Embryonic facial prominence (tissue), 1 donor: ENCODE results near the gene TNIP2.
"Not testable (repeated sequence)": the region's sequence is repeated elsewhere in the genome, so short reads cannot be mapped to it uniquely, and the experiment has no call there.

ENCODE experiments used
- DNase-seq: peaks from one replicate; pipeline ENCODE4 v3.0.0-alpha.2; 2016; ENCODE audit errors: extremely low spot score

Gene TNIP2

DNA sequence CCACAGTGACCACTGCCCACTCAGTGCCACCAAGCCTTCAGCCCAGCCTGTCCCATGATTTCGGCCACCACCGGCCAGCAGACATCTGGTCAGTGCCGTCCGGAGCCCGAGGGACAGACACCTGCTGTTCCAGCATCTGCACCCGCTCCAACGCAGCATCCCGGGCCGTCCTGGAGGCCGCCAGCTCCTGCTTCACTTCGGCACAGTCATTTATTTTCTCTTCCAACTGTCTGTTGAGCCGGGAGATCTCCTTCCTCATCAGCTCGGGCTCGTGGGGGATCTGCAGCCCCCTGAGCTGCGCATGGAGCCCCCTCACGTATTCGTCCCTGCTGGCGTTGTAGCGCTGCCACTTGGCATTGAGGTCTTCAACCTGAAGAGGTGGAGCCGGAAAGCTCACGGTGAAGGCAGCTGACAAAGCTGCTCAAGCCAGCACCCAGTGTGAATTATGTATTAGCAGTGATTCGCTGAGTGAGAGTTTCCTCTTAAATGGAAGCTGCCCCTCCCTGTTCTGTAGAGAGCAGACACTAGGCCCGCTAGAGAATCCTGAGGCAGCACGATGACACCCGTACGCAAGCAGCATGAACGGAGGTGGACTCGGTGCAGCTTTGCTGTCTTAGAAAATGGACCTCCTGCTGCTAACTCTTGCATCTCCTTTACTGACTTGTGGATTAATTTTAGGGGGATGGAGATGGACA is 11.4 kb downstream of the TNIP2 start:
- no peak for DNase-seq

DNA sequence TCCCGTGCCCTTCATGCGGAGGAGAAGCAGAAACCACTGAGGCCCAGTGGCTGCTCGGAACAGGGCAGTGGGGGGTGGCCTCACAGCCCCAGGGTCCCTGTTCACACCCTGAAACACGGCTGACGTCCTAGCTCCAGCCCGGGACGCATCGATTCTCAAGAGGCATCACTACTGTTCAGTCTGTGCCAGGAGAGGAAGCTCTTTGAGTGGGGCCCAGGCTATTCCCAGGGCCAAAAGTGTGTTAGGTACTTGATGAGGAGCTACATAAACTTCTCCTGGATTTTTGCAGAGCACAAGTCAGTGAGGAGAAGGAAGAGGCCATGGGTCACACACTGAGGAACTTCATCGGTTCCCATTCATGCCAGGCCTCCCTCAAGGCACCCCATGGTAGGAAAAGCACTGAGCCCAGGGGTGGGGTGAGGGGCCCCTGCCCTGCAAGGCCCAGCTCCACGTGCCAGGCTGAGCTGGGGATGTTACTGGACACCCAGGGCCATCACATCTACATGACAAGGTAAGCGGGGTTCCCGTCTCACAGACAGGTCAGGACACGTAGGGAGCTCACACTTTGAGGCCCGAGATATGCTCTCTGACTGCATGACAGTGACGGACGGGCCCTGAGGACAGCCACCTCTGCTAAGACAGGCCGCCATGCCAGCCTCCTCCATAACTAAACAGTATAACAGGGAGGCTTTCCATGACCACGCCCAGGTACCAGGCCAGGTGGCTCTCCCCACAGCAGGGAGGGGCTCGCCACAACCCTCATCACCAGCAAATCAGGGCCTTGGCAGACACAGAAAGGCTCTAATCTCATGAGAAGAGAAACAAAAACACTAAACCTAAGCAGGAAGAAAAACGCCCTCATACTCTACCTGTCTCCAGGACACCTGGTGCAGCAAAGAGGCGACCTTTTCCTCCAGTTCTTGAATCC is 12.4 kb downstream of the TNIP2 start:
- DNase-seq, result no peak

DNA sequence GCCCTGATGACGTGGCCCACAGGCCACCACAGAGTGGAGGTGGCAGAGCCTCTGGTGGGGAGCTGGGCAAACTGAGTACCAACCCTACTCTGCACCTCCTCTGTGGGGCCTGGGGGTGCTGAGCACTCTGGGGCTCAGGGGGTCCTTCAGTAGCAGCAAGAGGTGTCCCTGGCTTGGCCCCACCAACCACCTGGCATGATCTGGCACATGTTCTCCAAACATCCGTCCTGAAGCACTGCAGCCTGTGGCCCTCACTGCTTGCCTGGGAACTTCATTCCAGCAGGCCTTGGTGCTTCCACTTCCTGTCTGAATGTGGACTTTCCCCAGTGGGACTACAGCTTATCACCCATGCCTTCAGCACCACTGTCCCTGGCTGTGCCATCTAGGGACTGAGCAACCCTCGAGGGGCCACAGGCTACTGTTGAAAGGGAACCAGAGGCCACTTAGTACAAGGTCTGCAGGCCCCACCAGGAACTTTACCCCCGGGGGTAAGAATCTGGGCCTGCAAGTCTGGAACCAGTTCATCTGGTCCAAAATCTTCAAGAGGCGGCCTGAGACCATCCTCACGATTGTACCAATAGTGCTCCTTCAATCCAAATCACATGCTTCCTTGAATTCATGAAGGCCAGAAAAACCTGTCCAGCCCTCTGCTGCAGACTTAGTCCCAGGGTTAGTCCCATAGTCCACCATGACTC is 13.2 kb downstream of the TNIP2 start:
- DNase-seq, result no peak

DNA sequence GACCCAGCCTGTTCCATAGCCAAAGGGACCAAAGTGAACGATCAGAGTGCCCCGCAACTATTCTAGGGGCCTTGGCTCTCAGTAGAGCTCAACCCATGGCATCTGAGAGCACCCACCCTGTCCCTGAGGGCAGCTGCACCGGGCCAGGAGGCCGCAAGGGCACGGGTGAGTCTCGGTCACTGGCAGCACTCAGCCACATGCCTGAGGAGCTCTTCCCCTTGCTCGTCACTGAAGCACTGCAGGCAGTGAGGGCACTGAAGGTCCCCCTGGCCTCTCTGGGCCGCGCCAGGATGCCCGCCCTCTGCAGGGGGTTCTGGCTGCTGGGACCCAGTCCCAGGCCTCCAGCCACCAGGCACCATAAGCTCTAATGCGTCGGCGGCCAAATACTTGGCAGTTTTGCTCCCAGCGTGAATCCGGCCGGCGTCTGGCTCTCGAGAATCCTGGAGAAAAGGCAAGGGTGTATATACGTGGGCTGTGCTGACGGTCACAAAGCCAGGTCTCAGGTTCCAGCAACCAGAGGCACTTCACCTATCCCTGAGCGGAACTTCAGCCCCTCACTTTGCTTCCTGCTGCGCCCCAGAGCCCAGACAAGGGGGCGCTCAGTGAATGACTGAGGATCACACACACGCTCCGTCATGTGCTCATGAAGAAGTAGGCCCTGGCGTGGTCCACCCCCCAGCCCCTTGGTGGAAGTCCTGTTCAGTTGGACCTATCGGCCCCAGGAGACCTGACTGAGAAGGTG is 13.9 kb downstream of the TNIP2 start:
- DNase-seq, result no peak

DNA sequence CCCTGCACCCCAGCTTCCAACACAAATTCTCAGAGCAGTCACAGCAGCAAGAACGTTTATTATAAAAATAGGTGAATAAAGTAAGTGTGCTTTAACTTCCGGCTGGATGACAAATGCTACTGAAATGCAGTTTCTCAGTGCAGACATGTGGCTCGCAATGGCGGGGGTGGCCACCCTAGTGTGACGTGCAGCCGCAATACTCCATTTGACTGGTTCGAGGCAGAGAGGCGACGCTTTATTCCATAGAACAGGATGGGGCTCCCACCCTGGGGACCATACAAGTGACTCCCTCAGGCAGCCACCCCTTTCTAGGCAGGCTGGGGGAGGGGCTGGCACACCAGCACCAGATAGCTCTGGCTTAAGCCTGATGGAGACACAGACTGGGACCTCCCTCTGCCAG is 14.5 kb downstream of the TNIP2 start:
- no peak for DNase-seq

DNA sequence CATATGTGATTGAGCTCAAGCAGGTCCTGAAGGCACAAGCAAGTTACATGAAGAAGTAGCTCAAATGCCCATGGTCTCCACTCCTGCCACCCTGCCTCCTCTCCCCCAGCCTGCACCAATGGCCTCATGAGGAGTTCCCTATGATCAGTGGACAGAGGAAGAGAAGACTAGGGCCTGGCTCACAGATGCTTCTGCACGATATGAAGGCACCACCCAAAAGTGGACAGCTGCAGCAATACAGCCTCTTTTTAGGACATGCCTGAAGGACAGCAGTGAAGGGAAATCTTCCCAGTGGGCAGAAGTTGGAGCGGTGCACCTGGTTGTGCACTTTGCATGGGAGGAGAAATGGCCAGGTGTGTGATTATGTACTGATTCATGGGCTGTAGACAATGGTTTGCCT is 17.8 kb downstream of the TNIP2 start:
- DNase-seq, result not testable (repeated sequence)

DNA sequence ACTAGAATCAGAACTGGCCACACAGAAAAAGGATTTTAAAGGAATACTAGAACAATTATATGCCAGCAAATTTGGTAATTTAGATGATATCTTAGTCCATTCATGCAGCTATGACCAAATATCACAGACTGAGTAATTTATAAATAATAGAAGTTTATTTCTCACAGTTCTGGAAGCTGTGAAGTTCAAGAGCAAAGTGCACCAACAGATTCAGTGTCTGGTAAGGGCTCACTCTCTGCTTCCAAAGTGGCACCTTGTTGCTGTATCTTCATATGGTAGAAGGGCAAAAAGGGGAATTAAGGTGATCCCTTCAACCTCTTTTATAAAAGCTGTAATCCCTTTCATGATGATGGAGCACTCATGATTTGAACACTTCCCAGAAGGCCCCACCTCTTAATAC is 20.3 kb downstream of the TNIP2 start:
- no peak for DNase-seq

DNA sequence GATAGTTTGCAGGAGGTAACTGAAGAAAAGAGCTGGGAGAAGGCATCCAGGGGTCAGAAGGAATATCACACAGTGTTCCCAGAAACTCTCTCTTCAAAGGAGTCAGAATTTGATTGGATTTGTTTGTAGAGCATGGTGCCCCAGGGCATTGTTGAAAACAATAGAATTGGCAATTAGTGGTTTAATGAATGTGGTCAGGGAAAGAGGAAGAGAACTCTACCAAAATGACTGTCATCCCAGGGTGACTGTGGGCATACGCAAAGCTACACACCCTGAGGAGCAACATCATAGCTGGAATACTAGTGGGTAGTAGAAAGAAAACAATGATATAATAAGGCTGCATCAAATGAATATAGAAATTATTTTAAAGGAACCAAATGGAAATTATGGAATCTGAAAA is 21.5 kb downstream of the TNIP2 start:
- no peak for DNase-seq

DNA sequence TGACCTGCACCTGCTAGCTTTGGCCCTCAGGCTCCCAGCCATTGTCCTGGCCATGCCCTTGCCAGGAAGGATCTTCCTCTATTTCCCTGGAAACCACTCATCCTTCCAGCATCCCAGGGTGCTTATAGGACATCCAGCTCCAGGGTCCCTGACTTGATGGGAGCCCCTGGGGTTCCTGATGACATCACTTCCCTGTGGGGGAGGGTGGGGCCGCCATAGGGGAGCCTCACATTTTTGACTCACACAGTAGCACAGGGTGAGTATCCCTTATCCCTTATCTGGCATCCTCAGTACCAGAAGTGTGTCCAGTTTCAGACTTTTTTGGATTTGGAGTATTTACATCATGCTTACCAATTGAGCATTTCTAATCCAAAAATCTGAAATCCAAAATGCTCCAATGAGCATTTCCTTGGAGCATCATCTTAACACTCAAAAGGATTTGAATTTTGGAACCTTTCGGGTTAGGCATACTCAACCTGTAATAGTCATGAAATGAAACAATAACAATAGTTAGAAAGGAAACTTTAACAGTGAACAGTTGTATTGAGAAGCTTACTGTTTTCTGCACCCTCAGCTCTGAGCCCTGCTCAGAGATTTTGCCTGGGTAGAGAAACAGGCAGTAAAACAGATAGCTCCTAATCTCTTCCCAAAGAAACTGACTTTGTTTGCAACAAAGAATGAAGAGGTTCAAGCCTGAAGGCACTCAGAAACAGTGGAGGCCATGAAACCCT is 22.1 kb downstream of the TNIP2 start:
- DNase-seq, result no peak

DNA sequence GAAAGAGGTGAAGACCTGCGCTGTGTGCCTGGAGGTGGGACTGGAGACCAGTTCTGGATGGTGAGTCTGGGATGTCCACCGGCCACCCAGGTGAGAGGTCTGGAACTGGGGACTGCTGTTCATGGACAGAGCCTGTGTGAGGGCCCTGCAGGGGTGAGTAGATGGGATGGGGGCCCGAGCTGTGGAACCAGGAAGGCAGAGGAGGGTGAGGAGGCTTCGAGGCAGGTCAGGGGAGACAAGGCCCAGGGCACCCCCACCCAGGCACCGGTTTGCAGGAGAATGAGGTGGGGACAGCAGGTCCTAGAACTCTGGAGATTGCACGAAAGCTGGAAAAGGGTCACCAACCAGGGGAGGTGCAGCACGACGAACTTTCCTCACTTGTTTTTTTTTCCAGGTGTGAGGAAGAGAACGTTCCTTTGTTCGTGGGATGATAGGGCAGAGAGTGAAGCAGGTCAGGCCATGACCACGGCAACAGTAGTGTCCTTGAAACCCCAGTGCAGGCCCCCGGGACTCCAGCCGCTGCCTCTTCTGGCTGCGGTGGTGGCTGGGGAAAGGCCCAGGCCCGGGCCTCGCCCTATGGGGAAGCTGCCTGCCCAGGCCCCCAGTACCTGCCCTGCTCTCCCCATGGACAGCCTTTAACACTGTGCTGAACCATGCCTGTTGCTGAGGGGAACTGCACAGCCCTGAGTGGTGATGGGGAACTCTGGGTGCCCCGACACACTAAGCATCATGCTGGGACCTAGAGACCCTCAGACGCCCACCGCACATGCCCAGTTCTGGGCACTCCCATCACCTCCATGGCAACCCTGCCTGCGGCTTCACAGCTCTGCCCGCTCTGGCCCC is 22.9 kb downstream of the TNIP2 start:
- no peak for DNase-seq

DNA sequence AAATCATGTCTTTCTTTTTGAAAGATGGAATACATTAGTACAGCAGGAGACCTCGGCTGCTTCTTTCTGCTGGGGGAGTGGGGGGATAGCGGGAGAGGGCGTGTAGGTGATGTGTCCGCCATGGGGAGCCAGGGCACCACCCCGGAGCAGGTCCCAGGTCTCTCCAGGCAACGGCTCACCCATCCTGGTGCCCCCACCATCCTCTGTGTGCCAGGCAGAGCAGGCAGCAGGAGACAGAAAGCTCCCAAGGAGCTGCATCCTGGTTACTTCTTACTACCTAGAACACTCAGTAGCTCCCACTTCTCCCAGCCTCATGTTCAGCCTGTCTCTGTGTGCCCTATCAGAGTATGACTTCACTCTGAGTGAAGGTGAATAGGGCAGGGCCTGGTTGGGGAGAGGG is 23.6 kb downstream of the TNIP2 start:
- DNase-seq, result no peak

DNA sequence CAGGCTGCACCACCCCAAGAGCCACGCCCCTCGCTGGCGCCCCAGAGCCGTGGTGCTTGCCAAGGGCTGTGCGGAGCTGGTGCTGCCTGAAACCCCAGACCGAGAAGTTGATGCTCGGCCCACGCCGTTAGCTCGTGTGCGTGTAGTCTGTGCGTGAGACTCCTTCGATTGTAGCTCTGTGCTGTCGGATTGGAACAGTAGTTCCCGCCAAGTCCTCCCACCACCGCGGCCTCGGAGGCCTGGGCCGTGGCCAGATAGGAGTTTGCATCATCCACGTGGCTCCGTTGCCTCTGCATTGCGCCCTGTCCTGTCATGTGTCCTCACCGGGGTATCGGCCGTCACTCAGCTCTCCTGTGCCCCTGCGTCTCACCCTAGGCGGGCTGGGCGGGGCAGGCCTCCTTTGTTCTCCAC is 24.2 kb downstream of the TNIP2 start:
- DNase-seq, result no peak

DNA sequence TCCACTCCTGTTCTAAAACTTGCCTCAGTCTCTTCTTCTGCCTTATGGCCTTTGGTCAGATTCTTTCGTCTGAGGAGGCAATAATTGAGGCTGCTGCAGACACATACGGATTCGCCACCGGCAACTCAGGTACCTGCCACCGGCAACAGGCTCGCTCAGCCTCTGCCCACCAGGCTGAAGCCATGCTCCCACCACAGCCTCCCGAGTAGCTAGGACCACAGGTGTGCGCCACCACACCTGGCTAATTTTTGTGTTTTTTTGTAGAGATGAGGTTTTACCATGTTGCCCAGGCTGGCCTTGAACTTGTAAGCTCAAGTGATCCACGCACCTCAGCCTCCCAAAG is 26.6 kb downstream of the TNIP2 start:
- no peak for DNase-seq

DNA sequence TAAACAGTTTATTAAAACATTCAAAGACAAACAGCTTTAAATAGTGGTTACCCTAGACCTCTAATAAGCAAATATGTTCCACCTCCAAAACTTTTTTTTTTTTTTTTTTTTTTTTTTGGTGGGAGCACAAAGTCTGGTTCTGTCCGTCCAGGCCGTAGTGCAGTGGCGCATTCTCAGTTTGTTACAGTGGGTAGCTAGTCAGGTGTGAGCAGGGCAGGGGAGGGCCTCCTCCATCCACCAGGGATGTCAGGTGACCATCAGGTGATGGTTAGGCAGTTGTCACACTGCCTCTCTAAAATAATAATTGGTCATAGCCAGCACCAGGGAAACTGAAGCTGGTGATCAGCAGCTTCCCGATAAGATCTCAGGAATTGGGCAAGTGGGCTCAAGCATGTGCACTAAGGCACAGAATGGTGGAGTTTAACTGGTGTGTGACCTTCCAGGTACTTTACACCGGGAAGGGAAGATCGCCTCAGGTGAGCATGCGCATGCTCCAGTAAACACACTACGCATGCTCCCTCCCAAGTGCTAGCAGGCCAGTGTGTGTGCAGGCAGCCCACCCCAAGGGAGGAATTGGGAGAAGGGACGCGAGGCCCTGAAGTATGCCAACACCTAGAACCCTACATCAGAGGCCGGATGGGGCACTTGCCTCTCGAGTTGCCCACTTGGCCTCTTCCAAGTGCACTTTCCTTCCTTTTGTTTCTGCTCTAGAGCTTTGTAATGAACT is 27.2 kb downstream of the TNIP2 start:
- no peak for DNase-seq

DNA sequence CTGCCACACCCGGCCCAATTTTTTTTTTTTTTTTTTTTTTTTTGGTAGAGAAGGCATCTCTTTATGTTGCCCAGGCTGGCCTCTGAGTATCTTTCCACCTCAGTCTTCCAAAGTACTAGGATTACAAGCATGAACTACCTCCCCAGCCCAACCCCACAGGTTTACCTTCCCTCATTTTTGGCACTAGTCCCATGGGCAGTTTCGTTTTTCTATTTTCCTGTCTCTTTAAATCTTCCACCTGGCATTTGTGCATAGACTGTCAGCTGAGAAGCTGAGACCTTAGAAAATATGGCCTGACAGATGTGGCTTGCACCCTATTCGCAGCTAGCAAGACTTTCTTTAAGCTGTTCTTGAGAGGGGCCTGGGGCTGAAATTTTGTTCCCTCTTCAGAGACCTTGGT is 27.9 kb downstream of the TNIP2 start:
- DNase-seq, result no peak

DNA sequence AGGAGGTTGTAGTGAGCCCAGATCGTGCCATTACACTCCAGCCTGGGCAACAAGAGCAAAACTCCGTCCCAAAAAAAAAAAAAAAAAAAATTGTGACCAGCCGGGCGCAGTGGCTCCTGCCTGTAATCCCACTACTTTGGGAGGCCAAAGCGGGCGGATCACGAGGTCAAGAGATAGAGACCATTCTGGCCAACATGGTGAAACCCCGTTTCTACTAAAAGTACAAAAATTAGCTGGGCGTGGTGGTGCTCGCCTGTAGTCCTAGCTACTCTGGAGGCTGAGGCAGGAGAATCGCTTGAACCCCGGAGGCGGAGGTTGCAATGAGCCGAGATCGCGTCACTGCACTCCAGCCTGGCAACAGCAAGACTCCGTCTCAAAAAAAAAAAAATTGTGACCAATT is 29.3 kb downstream of the TNIP2 start:
- not testable (repeated sequence) for DNase-seq

DNA sequence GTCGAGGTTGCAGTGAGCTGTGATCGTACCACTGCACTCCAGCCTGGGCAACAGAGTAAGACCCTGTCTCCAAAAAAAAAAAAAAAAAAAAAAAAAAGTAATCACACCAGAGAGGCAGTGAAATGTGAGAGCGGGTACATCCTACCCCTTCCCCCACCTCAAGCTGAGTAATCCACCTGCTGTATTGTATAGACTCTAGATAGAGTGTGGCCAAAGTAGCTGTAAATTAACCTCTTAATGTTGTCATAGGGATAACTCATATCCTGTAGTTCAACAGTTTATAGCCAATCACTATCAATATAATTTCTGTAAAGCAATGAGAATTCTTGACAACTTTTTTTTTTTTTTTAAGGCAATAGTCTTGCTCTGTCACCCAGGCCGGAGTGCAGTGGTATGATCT is 30.8 kb downstream of the TNIP2 start:
- no peak for DNase-seq

DNA sequence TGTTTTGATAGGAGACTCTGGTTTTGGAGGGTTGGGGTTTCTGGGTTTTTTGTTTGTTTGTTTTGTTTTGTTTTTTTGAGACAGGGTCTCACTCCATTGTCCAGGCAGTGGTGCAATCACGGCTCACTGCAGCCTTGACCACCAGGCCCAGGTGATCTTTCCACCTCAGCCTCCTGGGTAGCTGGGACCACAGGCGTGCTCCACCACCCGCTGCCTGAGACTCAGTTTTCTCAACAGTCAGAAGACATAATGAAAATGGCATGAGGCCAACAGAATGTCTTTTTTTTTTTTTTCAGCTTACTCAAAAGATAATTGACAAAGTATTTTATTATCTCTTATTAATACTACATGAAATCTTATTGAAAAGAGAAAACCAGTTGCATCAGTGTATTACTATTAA is 32.4 kb downstream of the TNIP2 start:
- DNase-seq, result no peak

DNA sequence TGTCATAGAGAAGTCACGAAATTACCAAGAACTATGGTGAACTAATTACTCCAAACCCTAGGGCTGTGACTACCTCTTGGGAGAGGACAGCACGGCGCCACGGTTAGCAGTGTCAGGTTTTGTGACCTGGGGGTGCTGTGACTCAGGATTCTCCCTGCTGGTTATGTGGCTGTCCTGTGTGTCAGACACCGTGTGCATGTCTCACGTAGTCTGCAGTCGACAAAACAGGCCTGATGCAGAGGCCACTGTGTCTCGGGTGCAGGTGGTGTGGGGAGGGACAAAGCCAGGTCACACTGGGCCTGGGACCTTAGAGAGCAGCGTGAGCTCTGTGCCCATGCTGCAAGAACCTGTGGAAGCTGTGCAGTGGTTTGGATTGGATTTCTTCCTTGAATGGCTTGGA is 34.1 kb downstream of the TNIP2 start:
- no peak for DNase-seq

DNA sequence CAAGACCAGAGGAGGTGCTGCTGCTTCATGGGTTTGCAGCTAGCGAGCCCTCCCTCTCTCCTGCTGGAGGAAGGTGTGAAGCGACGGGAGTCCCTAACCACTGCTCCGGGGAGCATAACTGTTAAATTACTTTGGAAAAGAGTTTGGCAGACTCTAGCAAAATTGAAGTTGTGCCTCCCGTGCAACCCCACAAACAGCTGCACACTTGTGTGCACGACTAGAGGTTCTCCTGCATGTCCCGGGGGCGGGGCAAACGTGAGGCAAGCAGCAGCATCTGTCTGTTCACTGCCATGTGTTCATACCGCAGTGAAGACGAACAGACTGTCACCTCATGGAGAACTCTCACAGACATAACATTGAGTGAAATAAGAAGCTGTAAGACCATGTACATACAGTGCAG is 34.5 kb downstream of the TNIP2 start:
- DNase-seq, result no peak
